Activated naive CD8-positive, alpha-beta T cell treated with anti-CD3 and anti-CD28 coated beads, Interleukin-2, amount 50 U/mL, for 16 hours (primary cell): Measurements from ENCODE around the gene RNF123.

Source experiments
- DNase-seq: peaks from one replicate; pipeline ENCODE4 v3.0.0-alpha.2; 2020; ENCODE audit warnings: low read depth, low spot score

Gene RNF123

GRCh38 chr3:49703443-49703927, 14.1 kb downstream of the RNF123 start:
- DNase-seq: peak; percentile 25

GRCh38 chr3:49703956-49704355, 14.6 kb downstream of the RNF123 start:
- DNase-seq: no peak

GRCh38 chr3:49704629-49705028, 15.3 kb downstream of the RNF123 start:
- DNase-seq: no peak

- DNase-seq: no peak
These were observed 16.1 kb downstream of the RNF123 start for GRCh38 chr3:49705390-49705960.

GRCh38 chr3:49706456-49707112, 17.2 kb downstream of the RNF123 start:
- no peak for DNase-seq

GRCh38 chr3:49707113-49707480, 17.7 kb downstream of the RNF123 start:
- no peak for DNase-seq

- DNase-seq: no peak
These were observed 20.5 kb downstream of the RNF123 start for GRCh38 chr3:49709852-49710251.

GRCh38 chr3:49711489-49711888, 22.1 kb downstream of the RNF123 start:
- no peak for DNase-seq

- DNase-seq: no peak
These were observed 22.8 kb downstream of the RNF123 start for GRCh38 chr3:49712166-49712565.

- no peak for DNase-seq
These were observed 23.4 kb downstream of the RNF123 start for GRCh38 chr3:49712631-49713317.

GRCh38 chr3:49713336-49714105, 24.2 kb downstream of the RNF123 start:
- DNase-seq: no peak

GRCh38 chr3:49714728-49715550, 25.6 kb downstream of the RNF123 start:
- no peak for DNase-seq

- no peak for DNase-seq
These were observed 26.3 kb downstream of the RNF123 start for GRCh38 chr3:49715611-49716121.

GRCh38 chr3:49716169-49716568, 26.8 kb downstream of the RNF123 start:
- DNase-seq: no peak

GRCh38 chr3:49716691-49717210, 27.4 kb downstream of the RNF123 start:
- DNase-seq: no peak

- DNase-seq: no peak
These were observed 28.0 kb downstream of the RNF123 start for GRCh38 chr3:49717211-49717958.

- no peak for DNase-seq
These were observed 28.9 kb downstream of the RNF123 start for GRCh38 chr3:49717959-49718857.

- DNase-seq: no peak
These were observed 29.5 kb downstream of the RNF123 start for GRCh38 chr3:49718858-49719213.

- DNase-seq: peak; percentile 81
These were observed 30.0 kb downstream of the RNF123 start, which contains the start of gene AMIGO3 for GRCh38 chr3:49719214-49719884. TSS of gene AMIGO3 (minus strand) at chr3:49719684. CDS start at chr3:49719465, 219 bp downstream.
